SJCRH30 (cell line): ENCODE results near the gene RPIA. TPM values are rescaled to one million over a fixed set of nuclear protein-coding genes. Genes with fewer than 3 reads are reported as not detected.
"Not testable (repeated sequence)": the region's sequence is repeated elsewhere in the genome, so short reads cannot be mapped to it uniquely, and the experiment has no call there.

Experiments used
- DNase-seq, 2 experiments: peaks; one replicate each; pipeline ENCODE4 v3.0.0-alpha.2; 2015 to 2020
- H3K27ac ChIP-seq: fragments of 250-450 bp; sonication (Bioruptor Pico); 2 replicates; pipeline ENCODE4 v1.5.1; 2020; ENCODE audit warnings: mild to moderate bottlenecking, moderate library complexity
- H3K27me3 ChIP-seq: fragments of 250-450 bp; sonication (Bioruptor Pico); 2 replicates; pipeline ENCODE4 v1.5.1; 2020; ENCODE audit warnings: mild to moderate bottlenecking, moderate library complexity
- H3K36me3 ChIP-seq: fragments of 250-450 bp; sonication (Bioruptor Pico); 2 replicates; pipeline ENCODE4 v1.5.1; 2020; ENCODE audit warnings: mild to moderate bottlenecking, moderate library complexity
- H3K4me1 ChIP-seq: fragments of 250-450 bp; sonication (Bioruptor Pico); 2 replicates; pipeline ENCODE4 v1.5.1; 2020; ENCODE audit warnings: mild to moderate bottlenecking, moderate library complexity
- H3K4me3 ChIP-seq: fragments of 250-450 bp; sonication (Bioruptor Pico); 2 replicates; pipeline ENCODE4 v1.5.1; 2020; ENCODE audit warnings: mild to moderate bottlenecking, moderate library complexity
- H3K9me3 ChIP-seq: fragments of 250-450 bp; sonication (Bioruptor Pico); replicated peaks from 2 replicates; pipeline ENCODE4 v1.5.1; 2020; ENCODE audit warnings: mild to moderate bottlenecking, moderate library complexity
- total RNA-seq: library from RNA; depleted of rRNA; stranded (reverse); fragments of >200 nt; shearing (Covaris generic); gene quantifications from 2 replicates; pipeline ENCODE4 v1.2.3, GENCODE V29; 2014; rRNA removed

RPIA gene
- total RNA-seq, 1 experiment from 2014 or later = 18.3 TPM

GRCh38 chr2:88760819-88761598 lies 69.5 kb downstream of the RPIA start:
- no peaks in the 10 kb centered on the region for H3K27me3 ChIP-seq
- H3K27ac ChIP-seq = no peak overlapping the region
- no peaks in the 10 kb centered on the region for H3K4me1 ChIP-seq
- H3K4me3 ChIP-seq = no peak overlapping the region
- no peaks in the 10 kb centered on the region for H3K36me3 ChIP-seq
- no peak for DNase-seq
- H3K9me3 ChIP-seq = no peaks in the 10 kb centered on the region

- no peak overlapping the region for H3K27ac ChIP-seq
- no peak overlapping the region for H3K4me3 ChIP-seq
- H3K27me3 ChIP-seq = no peaks in the 10 kb centered on the region
- no peaks in the 10 kb centered on the region for H3K4me1 ChIP-seq
- no peak for DNase-seq
- no peaks in the 10 kb centered on the region for H3K9me3 ChIP-seq
- H3K36me3 ChIP-seq = no peaks in the 10 kb centered on the region
Observed at GRCh38 chr2:88764141-88764849, 72.8 kb downstream of the RPIA start.

- no peak for DNase-seq
- H3K36me3 ChIP-seq = no peaks in the 10 kb centered on the region
- no peak overlapping the region for H3K27ac ChIP-seq
- no peaks in the 10 kb centered on the region for H3K27me3 ChIP-seq
- H3K4me3 ChIP-seq = no peak overlapping the region
- H3K4me1 ChIP-seq = no peaks in the 10 kb centered on the region
- no peaks in the 10 kb centered on the region for H3K9me3 ChIP-seq
Observed at GRCh38 chr2:88764850-88765153, 73.3 kb downstream of the RPIA start.

- Histone ChIP-seq H3K9me3 (no peaks in the 10 kb centered on the region), H3K27ac (no peak overlapping the region), H3K4me3 (no peak overlapping the region), H3K36me3 (no peaks in the 10 kb centered on the region), H3K27me3 (no peaks in the 10 kb centered on the region), H3K4me1 (no peaks in the 10 kb centered on the region)
- no peak for DNase-seq
Observed at GRCh38 chr2:88765154-88765888, 73.8 kb downstream of the RPIA start.

- not testable (repeated sequence) for H3K4me1 ChIP-seq, H3K36me3 ChIP-seq, DNase-seq, H3K27me3 ChIP-seq, H3K27ac ChIP-seq, H3K9me3 ChIP-seq, H3K4me3 ChIP-seq
Observed at GRCh38 chr2:88765889-88766481, 74.5 kb downstream of the RPIA start.

GRCh38 chr2:88770016-88770415 lies 78.5 kb downstream of the RPIA start:
- Histone ChIP-seq H3K9me3 (no peaks in the 10 kb centered on the region), H3K4me3 (no peak overlapping the region), H3K4me1 (no peaks in the 10 kb centered on the region), H3K36me3 (no peaks in the 10 kb centered on the region), H3K27ac (no peak overlapping the region), H3K27me3 (no peaks in the 10 kb centered on the region)
- DNase-seq = no peak

- not testable (repeated sequence) for H3K9me3 ChIP-seq, H3K4me3 ChIP-seq, H3K4me1 ChIP-seq, H3K27me3 ChIP-seq, H3K27ac ChIP-seq, H3K36me3 ChIP-seq, DNase-seq
Observed at GRCh38 chr2:88773233-88774028, 82.0 kb downstream of the RPIA start.

GRCh38 chr2:88789213-88789612 lies 97.7 kb downstream of the RPIA start:
- H3K27me3 ChIP-seq, H3K27ac ChIP-seq, H3K4me3 ChIP-seq, H3K9me3 ChIP-seq, H3K4me1 ChIP-seq, H3K36me3 ChIP-seq, DNase-seq: not testable (repeated sequence)

GRCh38 chr2:88795932-88796331 lies 104.5 kb downstream of the RPIA start:
- not testable (repeated sequence) for DNase-seq, H3K4me3 ChIP-seq, H3K36me3 ChIP-seq, H3K27ac ChIP-seq, H3K27me3 ChIP-seq, H3K4me1 ChIP-seq, H3K9me3 ChIP-seq

GRCh38 chr2:88796523-88796922 lies 105.0 kb downstream of the RPIA start:
- H3K9me3 ChIP-seq, H3K4me1 ChIP-seq, H3K36me3 ChIP-seq, H3K4me3 ChIP-seq, H3K27ac ChIP-seq, H3K27me3 ChIP-seq, DNase-seq: not testable (repeated sequence)

- not testable (repeated sequence) for H3K4me1 ChIP-seq, H3K4me3 ChIP-seq, H3K27ac ChIP-seq, H3K36me3 ChIP-seq, DNase-seq, H3K27me3 ChIP-seq, H3K9me3 ChIP-seq
Observed at GRCh38 chr2:88797164-88797563, 105.7 kb downstream of the RPIA start.

Other genes with a start within 250 kb of the RPIA start
- gene FOXI3, start 239.0 kb upstream of the RPIA start, total RNA-seq = not detected in 2 replicates
- gene EIF2AK3, start 64.2 kb upstream of the RPIA start, total RNA-seq = 20.8 and 26.3 TPM in 2 replicates